Small intestine (tissue), 7 donors: Measurements from ENCODE around the gene RC3H1. TPM values are rescaled to one million over a fixed set of nuclear protein-coding genes. Genes with fewer than 3 reads are reported as not detected.

Source experiments
- DNase-seq, 2 donors: peaks; one replicate each; pipeline versions ENCODE4 v3.0.0 to v3.0.0-alpha.2; 2013
- FAIRE-seq: peaks from 2 replicates; lab custom pipeline; 2012; peaks lifted over from hg19 to GRCh38; lab: Jason Lieb, UNC
- H3K27ac ChIP-seq, 3 donors: one replicate each; pipeline ENCODE4 v1.5.1; 2013; ENCODE audit warnings: low read length in 2 of 3, mild to moderate bottlenecking in 2 of 3, control low read depth in 1 of 3, inconsistent platforms in 1 of 3, low read depth in 1 of 3, moderate library complexity in 1 of 3
- H3K27me3 ChIP-seq, 3 donors: one replicate each; pipeline ENCODE4 v1.6.1; 2013; ENCODE audit warnings: low read length in 3 of 3, inconsistent platforms in 1 of 3; ENCODE audit not compliant: control insufficient read depth in 3 of 3, insufficient read depth in 3 of 3
- H3K36me3 ChIP-seq, 3 donors: one replicate each; pipeline ENCODE4 v1.6.1; 2013; ENCODE audit warnings: low read length in 3 of 3, inconsistent platforms in 1 of 3, low read depth in 1 of 3, mild to moderate bottlenecking in 1 of 3, moderate library complexity in 1 of 3; ENCODE audit not compliant: control insufficient read depth in 3 of 3, insufficient read depth in 2 of 3
- H3K4me1 ChIP-seq, 3 donors: one replicate each; pipeline ENCODE4 v1.6.1; 2013; ENCODE audit warnings: low read length in 2 of 3, inconsistent platforms in 1 of 3, low read depth in 1 of 3, mild to moderate bottlenecking in 1 of 3, moderate library complexity in 1 of 3; ENCODE audit not compliant: control insufficient read depth in 3 of 3, insufficient read depth in 2 of 3
- H3K4me3 ChIP-seq, 3 donors: one replicate each; pipeline ENCODE4 v1.5.1; 2013; ENCODE audit warnings: low read length in 3 of 3, control low read depth in 1 of 3, inconsistent platforms in 1 of 3, low read depth in 1 of 3, mild to moderate bottlenecking in 1 of 3, moderate library complexity in 1 of 3
- H3K9me3 ChIP-seq, 2 donors: one replicate each; pipeline ENCODE4 v1.6.1; 2013; ENCODE audit warnings: low read depth in 1 of 2, low read length in 1 of 2; ENCODE audit not compliant: control insufficient read depth in 2 of 2, insufficient read depth in 1 of 2
- WGBS, 3 donors: extraction: QIAGEN DNeasy Blood & Tissue Kit; methylation state at CpG; one replicate each; pipeline ENCODE4 v1.1.7; 2013; 5-methylcytosine and 5-hydroxymethylcytosine counted together
- polyA plus RNA-seq, 4 donors: library from polyadenylated mRNA; stranded (reverse) in 3 of 4; unstranded in 1 of 4; fragments of 200-250 nt in 3 of 4; fragments of 120-200 nt in 1 of 4; gene quantifications; one replicate each; pipeline versions ENCODE4 v1.2.1 to v1.2.3, GENCODE V29; 2013
- donor health status: healthy with polysubstance abuse.
- donor health status: control.
- donor health status: control.
- donor health status: Bipolar disorder and iron deficiency.
- donor health status: healthy.

The RC3H1 gene
- polyA plus RNA-seq, 4 donors: 2.4 to 12.3 (median 4.4) TPM

DNA sequence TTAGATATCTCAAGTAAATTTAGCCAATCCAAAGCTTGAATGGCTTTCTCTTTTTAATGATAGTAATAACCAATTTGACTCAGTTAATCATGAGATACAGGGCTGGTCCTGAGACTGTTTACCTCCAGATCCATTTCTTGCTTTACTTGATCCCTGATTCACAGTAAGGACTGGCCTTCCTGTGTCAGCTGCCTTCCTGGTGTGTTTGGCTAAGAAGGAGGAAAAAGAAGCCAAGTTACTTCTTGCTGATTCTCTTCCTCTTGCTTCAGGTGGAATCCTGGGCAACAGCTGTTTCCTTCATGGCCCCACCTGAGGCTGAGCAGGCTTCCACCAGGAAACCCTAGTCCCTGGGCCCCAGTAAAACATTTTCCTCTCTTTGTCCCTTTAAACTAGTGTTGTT is 14.6 kb upstream of the RC3H1 start:
- no peak overlapping the region for H3K27ac ChIP-seq
- H3K36me3 ChIP-seq: no peaks in the 10 kb centered on the region
- H3K4me1 ChIP-seq: no peaks in the 10 kb centered on the region
- no peaks in the 10 kb centered on the region for H3K9me3 ChIP-seq
- no peaks in the 10 kb centered on the region for H3K27me3 ChIP-seq
- no peak overlapping the region for H3K4me3 ChIP-seq
- DNase-seq (no peak), FAIRE-seq (no peak)

DNA sequence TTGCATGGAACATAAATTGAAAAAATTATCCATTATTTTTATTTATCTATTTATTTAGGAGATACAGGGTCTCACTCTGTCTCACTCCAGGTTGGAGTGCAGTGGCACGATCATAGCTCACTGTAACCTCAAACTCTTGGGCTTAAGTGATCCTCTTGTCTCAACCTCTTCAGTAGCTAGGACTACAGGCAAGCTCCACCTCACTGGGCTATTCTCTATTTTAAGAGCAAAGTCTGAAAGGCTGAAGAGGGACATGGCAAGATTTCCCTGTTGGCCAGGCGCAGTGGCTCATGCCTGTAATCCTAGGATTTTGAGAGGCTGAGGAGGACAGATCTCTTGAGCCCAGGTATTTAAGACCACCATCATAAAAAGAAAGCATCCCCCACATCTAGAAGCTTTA is 14.0 kb upstream of the RC3H1 start:
- Histone ChIP-seq H3K4me3 (no peak overlapping the region), H3K36me3 (no peaks in the 10 kb centered on the region), H3K9me3 (no peaks in the 10 kb centered on the region), H3K27me3 (no peaks in the 10 kb centered on the region), H3K27ac (no peak overlapping the region), H3K4me1 (no peaks in the 10 kb centered on the region)
- WGBS, 3 donors: 88 to 95% (median 88%) methylated on average over 2 of the region's 2 CpGs
- FAIRE-seq: no peak
- no peak for DNase-seq

DNA sequence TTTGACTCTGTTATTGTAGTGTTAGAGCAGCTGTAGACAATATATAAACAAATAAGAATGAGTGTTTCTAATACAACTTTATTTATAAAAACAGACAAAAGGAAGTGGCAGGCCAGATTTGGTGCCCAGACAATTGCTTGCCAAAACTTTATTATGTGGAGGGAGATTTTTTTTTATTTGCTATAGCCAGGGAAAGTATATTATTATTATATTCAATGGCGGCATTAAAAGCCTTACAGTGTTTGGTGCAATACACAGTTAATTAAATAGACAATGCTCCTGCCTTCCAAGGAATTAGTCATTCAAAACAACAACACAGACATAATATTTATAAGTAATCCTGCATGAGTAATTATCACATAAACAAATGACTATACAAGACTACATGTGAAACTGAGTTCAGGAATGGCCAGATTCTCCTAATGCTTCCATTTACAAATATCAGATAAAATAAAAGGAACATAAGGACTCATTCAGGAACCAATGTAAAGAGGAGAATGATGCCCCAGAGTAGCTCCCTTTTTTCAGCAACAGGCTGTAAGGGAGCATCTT is 10.6 kb upstream of the RC3H1 start:
- no peak for FAIRE-seq
- H3K4me1 ChIP-seq: no peaks in the 10 kb centered on the region

GRCh38 chr1:174031099-174031498 is 8.9 kb upstream of the RC3H1 start:
- Histone ChIP-seq H3K27me3 (no peaks in the 10 kb centered on the region), H3K27ac (no peak overlapping the region), H3K4me1 (no peaks in the 10 kb centered on the region), H3K9me3 (no peaks in the 10 kb centered on the region), H3K4me3 (no peak overlapping the region), H3K36me3 (no peaks in the 10 kb centered on the region)
- FAIRE-seq: no peak
- WGBS, 3 donors: 59 to 66% (median 60%) methylated on average over 2 of the region's 2 CpGs
- no peak for DNase-seq

More for the DNA sequence above, 10.6 kb upstream of the RC3H1 start:
- H3K4me3 ChIP-seq: no peak overlapping the region
- WGBS, 3 donors: 68 to 94% (median 85%) methylated on average over 1 of the region's 1 CpG
- no peaks in the 10 kb centered on the region for H3K9me3 ChIP-seq
- H3K27ac ChIP-seq: no peak overlapping the region
- no peak for DNase-seq
- H3K36me3 ChIP-seq: no peaks in the 10 kb centered on the region
- H3K27me3 ChIP-seq: no peaks in the 10 kb centered on the region

GRCh38 chr1:174028495-174028894 is 6.3 kb upstream of the RC3H1 start:
- Histone ChIP-seq H3K9me3 (no peaks in the 10 kb centered on the region), H3K36me3 (no peaks in the 10 kb centered on the region), H3K4me1 (peaks cover 0 to 4% (median under 1%) of the 10 kb centered on the region in 3 donors), H3K27ac (no peak overlapping the region), H3K27me3 (no peaks in the 10 kb centered on the region), H3K4me3 (no peak overlapping the region)
- FAIRE-seq (no peak), DNase-seq (no peak)

GRCh38 chr1:174023440-174023839 is 1.3 kb upstream of the RC3H1 start:
- Histone ChIP-seq H3K4me1 (peaks cover 0 to 19% (median 5%) of the 10 kb centered on the region in 3 donors), H3K27ac (peak overlapping the region; percentile 30 to 93 (median 86)), H3K9me3 (no peaks in the 10 kb centered on the region), H3K36me3 (no peaks in the 10 kb centered on the region), H3K4me3 (no peak overlapping the region), H3K27me3 (no peaks in the 10 kb centered on the region)
- FAIRE-seq (no peak), DNase-seq (peak; percentile 85 to 91)
- WGBS, 3 donors: 12 to 43% (median 35%) methylated on average over 3 of the region's 3 CpGs

GRCh38 chr1:174022976-174023277 is 770 bp upstream of the RC3H1 start:
- H3K27me3 ChIP-seq: no peaks in the 10 kb centered on the region
- DNase-seq (no peak), FAIRE-seq (no peak)
- WGBS, 3 donors: 29 to 52% (median 34%) methylated on average over 4 of the region's 4 CpGs
- H3K36me3 ChIP-seq: no peaks in the 10 kb centered on the region
- H3K9me3 ChIP-seq: no peaks in the 10 kb centered on the region
- H3K4me1 ChIP-seq: peaks cover 0 to 19% (median 6%) of the 10 kb centered on the region in 3 donors
- peak overlapping the region in 2 of 3 donors; percentile 88 to 91 for H3K4me3 ChIP-seq
- peak overlapping the region; percentile 32 to 93 (median 86) for H3K27ac ChIP-seq

- Histone ChIP-seq H3K27ac (peak overlapping the region; percentile 86 to 95 (median 94)), H3K36me3 (no peaks in the 10 kb centered on the region), H3K27me3 (no peaks in the 10 kb centered on the region), H3K9me3 (no peaks in the 10 kb centered on the region), H3K4me3 (peak overlapping the region; percentile 88 to 91 (median 88)), H3K4me1 (peaks cover 0 to 19% (median 11%) of the 10 kb centered on the region in 3 donors)
- 0 to 1% (median 0%) methylated on average over 27 to 36 of the region's 36 CpGs for WGBS, 3 donors
- FAIRE-seq (no peak), DNase-seq (peak; percentile 61 to 85)
Observed at GRCh38 chr1:174021591-174022079, 522 bp downstream of the RC3H1 start.

DNA sequence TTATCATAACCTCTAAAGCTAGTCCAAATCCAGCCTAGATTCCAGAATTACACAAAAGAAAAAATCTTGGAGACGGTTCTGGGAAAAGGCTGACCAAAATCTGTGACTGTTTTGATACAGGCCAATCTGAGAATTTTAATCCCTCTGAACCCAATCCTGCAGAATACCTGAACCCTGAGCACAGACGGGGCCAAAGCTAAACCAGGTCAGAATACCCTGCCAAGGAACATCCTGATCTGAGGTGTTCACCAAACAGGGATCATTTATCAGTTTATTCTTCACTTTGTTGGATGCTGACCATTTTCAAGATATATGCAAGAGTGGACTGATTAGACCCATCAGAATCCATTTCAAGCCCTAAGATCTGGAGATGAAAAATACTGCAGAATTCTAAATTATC is 3.6 kb downstream of the RC3H1 start:
- Histone ChIP-seq H3K4me1 (peaks cover 1 to 20% (median 11%) of the 10 kb centered on the region in 3 donors), H3K27me3 (no peaks in the 10 kb centered on the region), H3K36me3 (no peaks in the 10 kb centered on the region), H3K4me3 (no peak overlapping the region), H3K27ac (no peak overlapping the region), H3K9me3 (no peaks in the 10 kb centered on the region)
- WGBS, 3 donors: 44 to 57% (median 53%) methylated on average over 2 of the region's 2 CpGs
- FAIRE-seq: no peak
- DNase-seq: no peak
